HepG2 (cell line): Measurements from ENCODE around the gene WDR48. TPM values are rescaled to one million over a fixed set of nuclear protein-coding genes. Genes with fewer than 3 reads are reported as not detected.

Experiments used
- FOXO1 ChIP-seq: sonication (generic); formaldehyde crosslinking; IDR thresholded peaks from 2 replicates; pipeline ENCODE4 v1.4.0; 2020; ENCODE audit warnings: missing genetic modification reagents
- IKZF1 ChIP-seq: fragments of 450-650 bp; IDR thresholded peaks from 2 replicates; pipeline ENCODE4 v1.7.1; 2016
- KLF11 ChIP-seq: IDR thresholded peaks from 2 replicates; pipeline ENCODE4 v1.6.1; 2016; ENCODE audit warnings: missing compliant biosample characterization
- KLF6 ChIP-seq: IDR thresholded peaks from 2 replicates; pipeline ENCODE4 v1.8.0; 2016; ENCODE audit warnings: missing biosample characterization, missing genetic modification reagents
- MAZ ChIP-seq, 2 experiments: sonication (generic) in 1 of 2; formaldehyde crosslinking in 1 of 2; IDR thresholded peaks; 2 replicates each; pipeline versions ENCODE4 v1.5.0 to v1.6.1; 2012 to 2020; ENCODE audit warnings: low read depth in 2 of 2, mild to moderate bottlenecking in 2 of 2, borderline replicate concordance in 1 of 2, improper control_type of control experiment in 1 of 2, low read length in 1 of 2, missing genetic modification reagents in 1 of 2, moderate library complexity in 1 of 2
- PCBP1 ChIP-seq: fragments of 200-400 bp; formaldehyde crosslinking; IDR thresholded peaks from 2 replicates; pipeline ENCODE4 v1.6.1; 2017; ENCODE audit warnings: mild to moderate bottlenecking, low read depth, low read length, borderline replicate concordance
- SRSF1 ChIP-seq: fragments of 200-400 bp; formaldehyde crosslinking; optimal IDR thresholded peaks from 2 replicates; pipeline ENCODE3; 2017; ENCODE audit warnings: mild to moderate bottlenecking, low read depth, low read length, moderate library complexity
- SRSF9 ChIP-seq: fragments of 200-400 bp; formaldehyde crosslinking; IDR thresholded peaks from 2 replicates; pipeline ENCODE4 v1.6.1; 2018; ENCODE audit warnings: borderline replicate concordance, mild to moderate bottlenecking, low read depth, low read length; ENCODE audit not compliant: insufficient read depth, poor library complexity, severe bottlenecking
- STAT5B ChIP-seq: sonication (generic); formaldehyde crosslinking; IDR thresholded peaks from 2 replicates; pipeline ENCODE4 v1.4.0; 2020; ENCODE audit warnings: missing genetic modification reagents
- ZNF564 ChIP-seq: sonication (generic); formaldehyde crosslinking; IDR thresholded peaks from 2 replicates; pipeline ENCODE4 v1.8.1; 2023; ENCODE audit warnings: mild to moderate bottlenecking, missing genetic modification reagents
- polyA plus RNA-seq, 8 experiments: library from polyadenylated mRNA; depleted of rRNA in 3 of 8; stranded (reverse) in 7 of 8; unstranded in 1 of 8; fragments of >200 nt; fragmentation: Illumina TruSeq in 4 of 8; extraction: Trizol in 4 of 8; gene quantifications; 2 replicates each; pipeline versions ENCODE4 v1.2.1 to v1.2.3, GENCODE V29; 2011 to 2016; ENCODE audit warnings: low read depth in 4 of 8, missing spikeins in 1 of 8, mixed read lengths in 1 of 8; ENCODE audit not compliant: insufficient read depth in 1 of 8
- total RNA-seq, 5 experiments: library from RNA; depleted of rRNA; stranded (reverse); fragments of >200 nt; fragmentation: Illumina TruSeq; extraction: Trizol; gene quantifications; 2 replicates each; pipeline ENCODE4 v1.2.3, GENCODE V29; 2016; ENCODE audit warnings: low read depth in 1 of 5
- TF ChIP-seq, protein P1 (sequence below): sonication (generic); formaldehyde crosslinking; IDR thresholded peaks from 2 replicates; pipeline ENCODE4 v1.4.0; 2020; ENCODE audit warnings: missing genetic modification reagents
- TF ChIP-seq, protein P2 (sequence below): IDR thresholded peaks from 2 replicates; pipeline ENCODE4 v1.6.1; 2016; ENCODE audit warnings: control low read depth
- TF ChIP-seq, protein P3 (sequence below): IDR thresholded peaks from 2 replicates; pipeline ENCODE4 v1.6.1; 2016
- TF ChIP-seq, protein P4 (sequence below): sonication (generic); formaldehyde crosslinking; conservative IDR thresholded peaks from 2 replicates; pipeline ENCODE4 v1.5.0; 2020; ENCODE audit warnings: missing genetic modification reagents
- TF ChIP-seq, protein P5 (sequence below): IDR thresholded peaks from 2 replicates; pipeline ENCODE4 v1.6.1; 2016; ENCODE audit warnings: low read depth, control low read depth
- TF ChIP-seq, protein P6 (sequence below): sonication (generic); formaldehyde crosslinking; IDR thresholded peaks from 2 replicates; pipeline ENCODE4 v1.5.0; 2020; ENCODE audit warnings: mild to moderate bottlenecking, missing genetic modification reagents

Gene WDR48
- total and polyA plus RNA-seq, 2 of the 13 experiments (the other 11 are each of a cell fraction or from before 2014, with no cell fraction given), result 29.2 to 31.2 TPM

DNA sequence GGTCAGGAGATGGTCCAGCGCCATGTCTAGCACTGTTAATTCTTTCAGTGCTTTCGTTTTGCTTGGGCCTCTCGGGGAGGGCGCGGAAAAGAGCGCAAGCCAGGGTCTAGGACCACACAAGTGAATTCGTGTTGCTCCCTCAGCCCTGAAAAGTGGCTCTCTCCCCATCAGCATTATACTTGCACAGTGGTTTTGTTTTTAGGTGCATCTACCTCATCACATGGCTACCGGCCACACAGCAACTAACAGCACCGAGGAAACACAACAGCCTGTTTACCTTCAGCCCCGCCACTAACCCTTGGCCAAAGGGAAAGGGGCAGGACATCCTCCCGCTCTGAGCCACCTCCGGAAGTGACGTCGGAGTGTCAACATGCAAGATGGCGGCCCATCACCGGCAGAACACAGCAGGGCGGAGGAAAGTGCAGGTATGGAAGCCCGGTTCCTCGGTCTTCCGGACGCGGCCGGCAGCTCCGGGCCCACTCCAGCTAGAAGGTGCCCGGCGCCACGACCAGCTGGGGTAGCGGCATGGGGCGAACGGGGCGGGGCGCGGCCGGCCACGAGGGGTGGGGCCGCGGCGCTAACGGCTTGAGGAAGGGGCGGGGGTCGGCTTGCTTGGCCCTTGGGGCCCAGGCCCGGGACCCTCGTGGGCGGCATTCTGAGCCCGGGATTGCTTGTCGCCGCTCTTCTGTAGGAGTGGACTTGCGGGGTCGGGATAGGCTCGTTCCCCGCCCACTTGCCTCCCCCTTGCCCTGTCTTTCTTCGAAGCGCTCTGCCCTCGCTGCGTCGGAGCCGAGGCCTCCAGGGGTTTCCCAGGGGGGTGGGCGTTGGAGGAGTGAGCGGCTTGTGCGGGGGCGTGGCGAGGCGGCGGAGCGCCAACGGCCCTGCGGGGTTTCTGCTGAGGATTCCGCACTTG, at the start of gene WDR48, which contains the start of gene SCN11A (continued):
- TF ChIP-seq, protein P1, sequence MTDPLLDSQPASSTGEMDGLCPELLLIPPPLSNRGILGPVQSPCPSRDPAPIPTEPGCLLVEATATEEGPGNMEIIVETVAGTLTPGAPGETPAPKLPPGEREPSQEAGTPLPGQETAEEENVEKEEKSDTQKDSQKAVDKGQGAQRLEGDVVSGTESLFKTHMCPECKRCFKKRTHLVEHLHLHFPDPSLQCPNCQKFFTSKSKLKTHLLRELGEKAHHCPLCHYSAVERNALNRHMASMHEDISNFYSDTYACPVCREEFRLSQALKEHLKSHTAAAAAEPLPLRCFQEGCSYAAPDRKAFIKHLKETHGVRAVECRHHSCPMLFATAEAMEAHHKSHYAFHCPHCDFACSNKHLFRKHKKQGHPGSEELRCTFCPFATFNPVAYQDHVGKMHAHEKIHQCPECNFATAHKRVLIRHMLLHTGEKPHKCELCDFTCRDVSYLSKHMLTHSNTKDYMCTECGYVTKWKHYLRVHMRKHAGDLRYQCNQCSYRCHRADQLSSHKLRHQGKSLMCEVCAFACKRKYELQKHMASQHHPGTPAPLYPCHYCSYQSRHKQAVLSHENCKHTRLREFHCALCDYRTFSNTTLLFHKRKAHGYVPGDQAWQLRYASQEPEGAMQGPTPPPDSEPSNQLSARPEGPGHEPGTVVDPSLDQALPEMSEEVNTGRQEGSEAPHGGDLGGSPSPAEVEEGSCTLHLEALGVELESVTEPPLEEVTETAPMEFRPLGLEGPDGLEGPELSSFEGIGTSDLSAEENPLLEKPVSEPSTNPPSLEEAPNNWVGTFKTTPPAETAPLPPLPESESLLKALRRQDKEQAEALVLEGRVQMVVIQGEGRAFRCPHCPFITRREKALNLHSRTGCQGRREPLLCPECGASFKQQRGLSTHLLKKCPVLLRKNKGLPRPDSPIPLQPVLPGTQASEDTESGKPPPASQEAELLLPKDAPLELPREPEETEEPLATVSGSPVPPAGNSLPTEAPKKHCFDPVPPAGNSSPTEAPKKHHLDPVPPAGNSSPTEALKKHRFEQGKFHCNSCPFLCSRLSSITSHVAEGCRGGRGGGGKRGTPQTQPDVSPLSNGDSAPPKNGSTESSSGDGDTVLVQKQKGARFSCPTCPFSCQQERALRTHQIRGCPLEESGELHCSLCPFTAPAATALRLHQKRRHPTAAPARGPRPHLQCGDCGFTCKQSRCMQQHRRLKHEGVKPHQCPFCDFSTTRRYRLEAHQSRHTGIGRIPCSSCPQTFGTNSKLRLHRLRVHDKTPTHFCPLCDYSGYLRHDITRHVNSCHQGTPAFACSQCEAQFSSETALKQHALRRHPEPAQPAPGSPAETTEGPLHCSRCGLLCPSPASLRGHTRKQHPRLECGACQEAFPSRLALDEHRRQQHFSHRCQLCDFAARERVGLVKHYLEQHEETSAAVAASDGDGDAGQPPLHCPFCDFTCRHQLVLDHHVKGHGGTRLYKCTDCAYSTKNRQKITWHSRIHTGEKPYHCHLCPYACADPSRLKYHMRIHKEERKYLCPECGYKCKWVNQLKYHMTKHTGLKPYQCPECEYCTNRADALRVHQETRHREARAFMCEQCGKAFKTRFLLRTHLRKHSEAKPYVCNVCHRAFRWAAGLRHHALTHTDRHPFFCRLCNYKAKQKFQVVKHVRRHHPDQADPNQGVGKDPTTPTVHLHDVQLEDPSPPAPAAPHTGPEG, result peak; percentile 60
- TF ChIP-seq STAT5B (CRISPR knock-in tag) (no peak), IKZF1 (no peak), SRSF9 (no peak), PCBP1 (no peak), SRSF1 (peak; percentile 60), MAZ (IDR thresholded peaks at IDR 0.05; ENCODE audit: borderline replicate concordance, low read depth, low read length) (peak; percentile 18; the same call in 1 of the 2 replicates), MAZ (CRISPR knock-in tag; IDR thresholded peaks at IDR 0.05; ENCODE audit: low read depth) (peak; percentile 65), ZNF564 (peak; percentile 91), FOXO1 (CRISPR knock-in tag) (peak; percentile 95), KLF11 (no peak; the same call in 1 of the 2 replicates), KLF6 (CRISPR knock-in tag) (peak; percentile 74)
- TF ChIP-seq, protein P2, sequence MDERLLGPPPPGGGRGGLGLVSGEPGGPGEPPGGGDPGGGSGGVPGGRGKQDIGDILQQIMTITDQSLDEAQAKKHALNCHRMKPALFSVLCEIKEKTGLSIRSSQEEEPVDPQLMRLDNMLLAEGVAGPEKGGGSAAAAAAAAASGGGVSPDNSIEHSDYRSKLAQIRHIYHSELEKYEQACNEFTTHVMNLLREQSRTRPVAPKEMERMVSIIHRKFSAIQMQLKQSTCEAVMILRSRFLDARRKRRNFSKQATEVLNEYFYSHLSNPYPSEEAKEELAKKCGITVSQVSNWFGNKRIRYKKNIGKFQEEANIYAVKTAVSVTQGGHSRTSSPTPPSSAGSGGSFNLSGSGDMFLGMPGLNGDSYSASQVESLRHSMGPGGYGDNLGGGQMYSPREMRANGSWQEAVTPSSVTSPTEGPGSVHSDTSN (CRISPR knock-in tag), result no peak
- TF ChIP-seq, protein P3, sequence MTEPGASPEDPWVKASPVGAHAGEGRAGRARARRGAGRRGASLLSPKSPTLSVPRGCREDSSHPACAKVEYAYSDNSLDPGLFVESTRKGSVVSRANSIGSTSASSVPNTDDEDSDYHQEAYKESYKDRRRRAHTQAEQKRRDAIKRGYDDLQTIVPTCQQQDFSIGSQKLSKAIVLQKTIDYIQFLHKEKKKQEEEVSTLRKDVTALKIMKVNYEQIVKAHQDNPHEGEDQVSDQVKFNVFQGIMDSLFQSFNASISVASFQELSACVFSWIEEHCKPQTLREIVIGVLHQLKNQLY (CRISPR knock-in tag), result no peak
- TF ChIP-seq, protein P4, sequence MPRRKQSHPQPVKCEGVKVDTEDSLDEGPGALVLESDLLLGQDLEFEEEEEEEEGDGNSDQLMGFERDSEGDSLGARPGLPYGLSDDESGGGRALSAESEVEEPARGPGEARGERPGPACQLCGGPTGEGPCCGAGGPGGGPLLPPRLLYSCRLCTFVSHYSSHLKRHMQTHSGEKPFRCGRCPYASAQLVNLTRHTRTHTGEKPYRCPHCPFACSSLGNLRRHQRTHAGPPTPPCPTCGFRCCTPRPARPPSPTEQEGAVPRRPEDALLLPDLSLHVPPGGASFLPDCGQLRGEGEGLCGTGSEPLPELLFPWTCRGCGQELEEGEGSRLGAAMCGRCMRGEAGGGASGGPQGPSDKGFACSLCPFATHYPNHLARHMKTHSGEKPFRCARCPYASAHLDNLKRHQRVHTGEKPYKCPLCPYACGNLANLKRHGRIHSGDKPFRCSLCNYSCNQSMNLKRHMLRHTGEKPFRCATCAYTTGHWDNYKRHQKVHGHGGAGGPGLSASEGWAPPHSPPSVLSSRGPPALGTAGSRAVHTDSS (CRISPR knock-in tag), result no peak
- TF ChIP-seq, protein P5, sequence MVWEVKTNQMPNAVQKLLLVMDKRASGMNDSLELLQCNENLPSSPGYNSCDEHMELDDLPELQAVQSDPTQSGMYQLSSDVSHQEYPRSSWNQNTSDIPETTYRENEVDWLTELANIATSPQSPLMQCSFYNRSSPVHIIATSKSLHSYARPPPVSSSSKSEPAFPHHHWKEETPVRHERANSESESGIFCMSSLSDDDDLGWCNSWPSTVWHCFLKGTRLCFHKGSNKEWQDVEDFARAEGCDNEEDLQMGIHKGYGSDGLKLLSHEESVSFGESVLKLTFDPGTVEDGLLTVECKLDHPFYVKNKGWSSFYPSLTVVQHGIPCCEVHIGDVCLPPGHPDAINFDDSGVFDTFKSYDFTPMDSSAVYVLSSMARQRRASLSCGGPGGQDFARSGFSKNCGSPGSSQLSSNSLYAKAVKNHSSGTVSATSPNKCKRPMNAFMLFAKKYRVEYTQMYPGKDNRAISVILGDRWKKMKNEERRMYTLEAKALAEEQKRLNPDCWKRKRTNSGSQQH, result peak; percentile 82; the same call in 1 of the 2 replicates
- TF ChIP-seq, protein P6, sequence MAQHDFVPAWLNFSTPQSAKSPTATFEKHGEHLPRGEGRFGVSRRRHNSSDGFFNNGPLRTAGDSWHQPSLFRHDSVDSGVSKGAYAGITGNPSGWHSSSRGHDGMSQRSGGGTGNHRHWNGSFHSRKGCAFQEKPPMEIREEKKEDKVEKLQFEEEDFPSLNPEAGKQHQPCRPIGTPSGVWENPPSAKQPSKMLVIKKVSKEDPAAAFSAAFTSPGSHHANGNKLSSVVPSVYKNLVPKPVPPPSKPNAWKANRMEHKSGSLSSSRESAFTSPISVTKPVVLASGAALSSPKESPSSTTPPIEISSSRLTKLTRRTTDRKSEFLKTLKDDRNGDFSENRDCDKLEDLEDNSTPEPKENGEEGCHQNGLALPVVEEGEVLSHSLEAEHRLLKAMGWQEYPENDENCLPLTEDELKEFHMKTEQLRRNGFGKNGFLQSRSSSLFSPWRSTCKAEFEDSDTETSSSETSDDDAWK (CRISPR knock-in tag), result no peak
